Stimulated activated CD8-positive, alpha-beta memory T cell treated with anti-CD3 and anti-CD28 coated beads, Interleukin-7, amount 100 ng/mL, for 24 hours (primary cell): Measurements from ENCODE around the gene BBS7.
A peak's percentile ranks its signal among the peaks of the same experiment; 100 is the strongest.

ENCODE experiments used
- DNase-seq: peaks from one replicate; pipeline ENCODE4 v3.0.0-alpha.2; 2020; ENCODE audit warnings: low read depth

The BBS7 gene

GRCh38 chr4:121824950-121825349 lies 45.3 kb downstream of the BBS7 start:
- no peak for DNase-seq

- no peak for DNase-seq
Observed at GRCh38 chr4:121824171-121824527, 46.1 kb downstream of the BBS7 start.

- DNase-seq, result peak; percentile 91
Observed at GRCh38 chr4:121823505-121824170, 46.6 kb downstream of the BBS7 start, which contains the start of gene CCNA2. TSS of gene CCNA2 (minus strand) at chr4:121823883. CDS start at chr4:121823628, 255 bp downstream.

GRCh38 chr4:121822796-121823504 lies 47.3 kb downstream of the BBS7 start:
- no peak for DNase-seq

- DNase-seq, result no peak
Observed at GRCh38 chr4:121822047-121822446, 48.2 kb downstream of the BBS7 start.

- no peak for DNase-seq
Observed at GRCh38 chr4:121819216-121819965, 50.9 kb downstream of the BBS7 start.

- no peak for DNase-seq
Observed at GRCh38 chr4:121818215-121818614, 52.1 kb downstream of the BBS7 start.

- DNase-seq, result no peak
Observed at GRCh38 chr4:121817701-121818100, 52.6 kb downstream of the BBS7 start.

- no peak for DNase-seq
Observed at GRCh38 chr4:121817006-121817405, 53.3 kb downstream of the BBS7 start.

GRCh38 chr4:121814756-121815155 lies 55.5 kb downstream of the BBS7 start:
- no peak for DNase-seq

GRCh38 chr4:121811122-121811521 lies 59.2 kb downstream of the BBS7 start:
- DNase-seq, result no peak

- no peak for DNase-seq
Observed at GRCh38 chr4:121806411-121806810, 63.9 kb downstream of the BBS7 start.

GRCh38 chr4:121801715-121802075 lies 68.6 kb downstream of the BBS7 start:
- DNase-seq, result no peak

GRCh38 chr4:121800961-121801714 lies 69.1 kb downstream of the BBS7 start, which contains the start of gene EXOSC9:
TSS of gene EXOSC9 (plus strand) at chr4:121801323. CDS start at chr4:121801425, 102 bp downstream.
- peak; percentile 92 for DNase-seq

- DNase-seq, result no peak
Observed at GRCh38 chr4:121800638-121800960, 69.7 kb downstream of the BBS7 start.

- DNase-seq, result no peak
Observed at GRCh38 chr4:121799867-121800501, 70.3 kb downstream of the BBS7 start.

GRCh38 chr4:121799208-121799823 lies 71.0 kb downstream of the BBS7 start:
- DNase-seq, result no peak

- no peak for DNase-seq
Observed at GRCh38 chr4:121796283-121796682, 74.0 kb downstream of the BBS7 start.

- no peak for DNase-seq
Observed at GRCh38 chr4:121794505-121795188, 75.6 kb downstream of the BBS7 start.

- DNase-seq, result no peak
Observed at GRCh38 chr4:121792966-121793365, 77.3 kb downstream of the BBS7 start.

- DNase-seq, result no peak
Observed at GRCh38 chr4:121791481-121791880, 78.8 kb downstream of the BBS7 start.
